GM19463 (cell line): ENCODE results near the gene SOCS3.
"Not testable (repeated sequence)": the region's sequence is repeated elsewhere in the genome, so short reads cannot be mapped to it uniquely, and the experiment has no call there.

ENCODE experiments used
- ATAC-seq: cut with Tn5 transposase; IDR thresholded peaks from one replicate; pipeline ENCODE4 v1.9.1; 2021; ENCODE audit warnings: mild to moderate bottlenecking, moderate library complexity; ENCODE audit not compliant: unreplicated experiment

Gene SOCS3

GRCh38 chr17:78335209-78335608 is 24.7 kb downstream of the SOCS3 start:
- no peak for ATAC-seq

- ATAC-seq, result no peak
These were observed 26.9 kb downstream of the SOCS3 start for GRCh38 chr17:78332991-78333390.

GRCh38 chr17:78331355-78331754 is 28.5 kb downstream of the SOCS3 start:
- not testable (repeated sequence) for ATAC-seq

GRCh38 chr17:78330570-78331224 is 29.2 kb downstream of the SOCS3 start:
- no peak for ATAC-seq

GRCh38 chr17:78329263-78330059 is 30.4 kb downstream of the SOCS3 start:
- no peak for ATAC-seq

- no peak for ATAC-seq
These were observed 32.0 kb downstream of the SOCS3 start for GRCh38 chr17:78327880-78328279.

GRCh38 chr17:78325076-78325687 is 34.7 kb downstream of the SOCS3 start:
- ATAC-seq, result no peak

- no peak for ATAC-seq
These were observed 35.3 kb downstream of the SOCS3 start for GRCh38 chr17:78324391-78325075.

GRCh38 chr17:78323826-78324390 is 36.0 kb downstream of the SOCS3 start:
- ATAC-seq, result no peak

GRCh38 chr17:78322858-78323455 is 36.9 kb downstream of the SOCS3 start:
- ATAC-seq, result no peak

- ATAC-seq, result no peak
These were observed 37.5 kb downstream of the SOCS3 start for GRCh38 chr17:78322327-78322857.

- no peak for ATAC-seq
These were observed 41.0 kb downstream of the SOCS3 start for GRCh38 chr17:78318843-78319242.

GRCh38 chr17:78318407-78318806 is 41.5 kb downstream of the SOCS3 start:
- no peak for ATAC-seq

GRCh38 chr17:78317794-78318400 is 42.0 kb downstream of the SOCS3 start:
- no peak for ATAC-seq

GRCh38 chr17:78316867-78317789 is 42.7 kb downstream of the SOCS3 start:
- ATAC-seq, result no peak

GRCh38 chr17:78316115-78316866 is 43.6 kb downstream of the SOCS3 start:
- no peak for ATAC-seq

- ATAC-seq, result no peak
These were observed 44.3 kb downstream of the SOCS3 start for GRCh38 chr17:78315355-78316114.
